Activated T-cell treated with anti-CD3 and anti-CD28 coated beads for 48 hours (primary cell): ENCODE results near the gene BICD1.

Experiments
- DNase-seq: peaks from one replicate; pipeline ENCODE4 v3.0.0-alpha.2; 2020; ENCODE audit warnings: low read depth

BICD1 gene

GRCh38 chr12:32402946-32403345, 296.3 kb downstream of the BICD1 start:
- no peak for DNase-seq

- DNase-seq, result no peak
Observed at GRCh38 chr12:32407795-32408194, 301.1 kb downstream of the BICD1 start.

DNA sequence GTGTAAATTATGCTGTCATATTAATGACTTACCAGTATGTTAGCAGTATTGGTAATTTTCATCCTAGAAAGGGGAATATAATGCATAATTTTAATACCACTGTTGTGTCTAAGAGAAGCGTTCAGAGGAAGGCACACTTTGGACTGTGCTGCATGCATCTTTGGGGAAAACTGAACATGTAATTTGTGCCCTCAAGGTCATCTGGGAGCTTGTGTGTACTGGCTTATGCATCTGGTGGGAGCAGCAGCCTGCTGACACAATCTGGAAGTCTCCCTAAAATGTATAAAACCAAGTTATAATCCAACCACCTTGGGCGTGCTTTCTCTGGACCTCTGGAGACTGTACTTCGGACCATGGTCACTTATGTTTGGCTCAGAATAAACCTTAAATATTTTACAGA, 306.8 kb downstream of the BICD1 start:
- DNase-seq, result no peak

GRCh38 chr12:32418221-32418620, 311.6 kb downstream of the BICD1 start:
- DNase-seq, result no peak

- no peak for DNase-seq
Observed at GRCh38 chr12:32418903-32419519, 312.4 kb downstream of the BICD1 start.

DNA sequence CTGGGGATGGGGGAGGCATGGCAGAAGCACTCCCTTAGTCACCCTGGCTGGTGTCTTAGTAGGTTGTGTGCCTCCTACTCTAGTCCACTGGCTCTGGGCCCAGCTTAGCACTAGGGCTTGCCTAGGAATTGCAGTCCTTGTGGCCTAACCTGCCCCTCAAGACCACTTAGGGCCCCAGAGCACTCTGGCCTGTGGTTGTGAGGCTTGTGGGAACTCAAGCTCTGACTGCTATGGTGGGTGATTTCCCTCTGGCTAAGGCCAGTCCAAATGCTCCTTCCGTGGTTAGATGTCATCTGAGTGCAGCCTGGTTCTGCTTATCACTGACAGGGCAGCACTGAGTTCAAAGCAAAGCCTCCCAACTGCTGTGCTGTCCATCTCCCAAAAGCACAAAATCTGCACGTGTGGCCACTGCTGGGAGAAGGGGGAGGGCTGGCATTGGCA, 312.9 kb downstream of the BICD1 start:
- no peak for DNase-seq

- no peak for DNase-seq
Observed at GRCh38 chr12:32420356-32420755, 313.7 kb downstream of the BICD1 start.

- no peak for DNase-seq
Observed at GRCh38 chr12:32423559-32423958, 316.9 kb downstream of the BICD1 start.

DNA sequence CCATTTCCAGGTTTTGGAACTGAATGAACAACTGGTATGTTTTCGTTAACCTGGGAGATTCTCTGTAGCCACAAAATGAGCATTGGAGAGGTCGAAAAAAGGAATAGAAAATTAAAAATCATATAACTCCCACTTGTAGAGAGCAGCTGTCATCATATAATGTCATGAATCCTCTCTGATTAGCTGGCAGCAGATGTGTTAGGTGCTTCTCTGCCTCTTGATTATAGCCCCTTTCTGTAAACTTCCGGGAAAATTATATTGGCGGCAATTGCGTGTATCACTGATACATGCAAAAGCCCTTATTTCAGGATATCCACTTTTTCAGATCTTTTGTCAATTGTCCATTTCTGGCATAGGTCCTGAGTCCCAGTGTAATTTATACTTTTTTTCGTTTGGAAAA, 324.4 kb downstream of the BICD1 start:
- DNase-seq, result no peak
